Lower leg skin (tissue), 4 donors: ENCODE data around the gene NPIPA3. TPM values are rescaled to one million over a fixed set of nuclear protein-coding genes. Genes with fewer than 3 reads are reported as not detected.

Source experiments
- total RNA-seq, 4 donors: library from RNA; depleted of rRNA; stranded (reverse); fragments of >200 nt; gene quantifications; one replicate each; pipeline ENCODE4 v1.1.0, GENCODE V29; 2016

NPIPA3 gene
- total RNA-seq, 4 donors from 2014 or later: 0.57 to 2.0 (median 1.6) TPM; not detected in 1

Other genes starting within 250 kb of the NPIPA3 start
- 10 to 100 TPM; 23.4 to 28.7 (median 25.4) TPM for gene PARN, start 73.2 kb upstream of the NPIPA3 start, total RNA-seq
- 10 to 100 TPM; 37.6 to 64.2 (median 53.6) TPM for gene BFAR, start 70.5 kb upstream of the NPIPA3 start, total RNA-seq
- not detected for gene PLA2G10, start 9.1 kb upstream of the NPIPA3 start, total RNA-seq
- gene NPIPA2, start 39.1 kb downstream of the NPIPA3 start, total RNA-seq: 1 to 10 TPM in 3 of 4 donors, under 1 TPM in 1; 0.57 to 2.2 (median 1.8) TPM
- 10 to 100 TPM; 30.8 to 47.1 (median 36.0) TPM for gene NOMO1, start 130.3 kb downstream of the NPIPA3 start, total RNA-seq
- gene NPIPA1, start 234.0 kb downstream of the NPIPA3 start, total RNA-seq: 10 to 100 TPM; 43.1 to 74.3 (median 57.7) TPM